GM23338 (cell line): ENCODE data around the gene FAAH. TPM values are rescaled to one million over a fixed set of nuclear protein-coding genes. Genes with fewer than 3 reads are reported as not detected.

ENCODE experiments used
- ATAC-seq: fragments of 200-7000 bp; cut with Tn5 transposase; 3 replicates; pipeline ENCODE4 v1.9.1; 2020
- DNase-seq: peaks from one replicate; pipeline ENCODE4 v3.0.0-alpha.2; 2015; ENCODE audit warnings: low spot score
- H2AFZ ChIP-seq: fragments of 200-600 bp; sonication (generic); 2 replicates; pipeline ENCODE4 v1.8.0; 2016; ENCODE audit warnings: antibody characterized with exemption, mild to moderate bottlenecking, moderate library complexity
- H3F3A ChIP-seq: fragments of 200-600 bp; sonication (generic); replicated peaks from 2 replicates; pipeline ENCODE4 v1.8.0; 2017; ENCODE audit warnings: antibody characterized with exemption, mixed run types, low read depth
- H3K27ac ChIP-seq: fragments of 200-600 bp; sonication (generic); 2 replicates; pipeline ENCODE4 v1.6.1; 2016; ENCODE audit warnings: low read depth
- H3K27me3 ChIP-seq: fragments of 200-600 bp; sonication (generic); 2 replicates; pipeline ENCODE4 v1.8.0; 2016; ENCODE audit warnings: mild to moderate bottlenecking, mixed run types, moderate library complexity; ENCODE audit not compliant: insufficient read depth
- H3K36me3 ChIP-seq: fragments of 200-600 bp; sonication (generic); 2 replicates; pipeline ENCODE4 v1.8.0; 2016; ENCODE audit warnings: mild to moderate bottlenecking; ENCODE audit not compliant: insufficient read depth
- H3K4me1 ChIP-seq: fragments of 200-600 bp; sonication (generic); 2 replicates; pipeline ENCODE4 v1.8.0; 2016; ENCODE audit warnings: mild to moderate bottlenecking, moderate library complexity; ENCODE audit not compliant: insufficient read depth
- H3K4me2 ChIP-seq: fragments of 200-600 bp; sonication (generic); 2 replicates; pipeline ENCODE4 v1.7.1; 2017; ENCODE audit warnings: mixed run types
- H3K4me3 ChIP-seq: fragments of 200-600 bp; sonication (generic); 2 replicates; pipeline ENCODE4 v1.6.1; 2016; ENCODE audit warnings: mixed run types
- H3K79me2 ChIP-seq: fragments of 200-600 bp; sonication (generic); replicated peaks from 2 replicates; pipeline ENCODE4 v1.8.0; 2017; ENCODE audit warnings: mild to moderate bottlenecking; ENCODE audit not compliant: insufficient read depth
- H3K9me2 ChIP-seq: fragments of 200-600 bp; sonication (generic); 2 replicates; pipeline ENCODE4 v1.8.0; 2017; ENCODE audit not compliant: insufficient read depth
- H4K20me1 ChIP-seq: fragments of 200-600 bp; sonication (generic); replicated peaks from 2 replicates; pipeline ENCODE4 v1.8.0; 2017; ENCODE audit warnings: mild to moderate bottlenecking; ENCODE audit not compliant: insufficient read depth
- H3K27ac Mint-ChIP-seq: 2 replicates; pipeline ENCODE4 v1.8.0; 2020; ENCODE audit warnings: inconsistent platforms, mild to moderate bottlenecking, moderate library complexity, mixed read lengths
- H3K27me3 Mint-ChIP-seq: 3 replicates; pipeline ENCODE4 v1.8.0; 2022; ENCODE audit warnings: low read depth, mild to moderate bottlenecking, moderate library complexity, mixed read lengths, inconsistent platforms; ENCODE audit not compliant: insufficient read depth, poor library complexity
- H3K36me3 Mint-ChIP-seq: 3 replicates; pipeline ENCODE4 v1.8.0; 2021; ENCODE audit warnings: low read depth, mild to moderate bottlenecking, inconsistent platforms, moderate library complexity, mixed read lengths
- H3K4me1 Mint-ChIP-seq: 3 replicates; pipeline ENCODE4 v1.8.0; 2020; ENCODE audit warnings: mild to moderate bottlenecking, inconsistent platforms, mixed read lengths
- H3K4me3 Mint-ChIP-seq: 3 replicates; pipeline ENCODE4 v1.8.0; 2021; ENCODE audit warnings: moderate library complexity, mild to moderate bottlenecking, inconsistent platforms, mixed read lengths
- H3K9me3 Mint-ChIP-seq: 3 replicates; pipeline ENCODE4 v1.8.0; 2020; ENCODE audit warnings: moderate library complexity, mild to moderate bottlenecking, inconsistent platforms, mixed read lengths
- POLR2AphosphoS5 ChIP-seq: IDR thresholded peaks from 2 replicates; pipeline ENCODE4 v1.6.1; 2016; ENCODE audit warnings: antibody characterized with exemption, low read depth
- STAT1 ChIP-seq: IDR thresholded peaks from one replicate; pipeline ENCODE4 v1.6.1; 2016; ENCODE audit warnings: antibody characterized with exemption; ENCODE audit not compliant: unreplicated experiment
- polyA plus RNA-seq: library from polyadenylated mRNA; unstranded; fragments of >200 nt; fragmentation: Nextera tagmentation; extraction: Ambion mirVana; gene quantifications from 2 replicates; pipeline ENCODE4 v1.2.1, GENCODE V29; 2016
- total RNA-seq: library from RNA; depleted of rRNA; stranded (reverse); fragments of >200 nt; shearing (Covaris generic); gene quantifications from 2 replicates; pipeline ENCODE4 v1.2.3, GENCODE V29; 2014
- TF ChIP-seq, protein P1 (sequence below): IDR thresholded peaks from 2 replicates; pipeline ENCODE4 v1.6.1; 2016; ENCODE audit warnings: antibody characterized with exemption
- TF ChIP-seq, protein P2 (sequence below), 2 experiments: fragments of 200-600 bp in 1 of 2; sonication (generic) in 1 of 2; conservative IDR thresholded peaks; 2 replicates each; pipeline versions ENCODE4 v1.5.1 to v1.6.1; 2016 to 2017; ENCODE audit warnings: antibody characterized with exemption in 2 of 2, low read depth in 2 of 2, mild to moderate bottlenecking in 2 of 2, moderate library complexity in 1 of 2
- TF ChIP-seq, protein P3 (sequence below): fragments of 250-450 bp; sonication (Bioruptor Pico); IDR thresholded peaks from 2 replicates; pipeline ENCODE4 v1.5.0; 2020; ENCODE audit warnings: mild to moderate bottlenecking, moderate library complexity

FAAH gene
- total and polyA plus RNA-seq, 2 experiments from 2014 or later, result 10.7 to 24.0 TPM

DNA sequence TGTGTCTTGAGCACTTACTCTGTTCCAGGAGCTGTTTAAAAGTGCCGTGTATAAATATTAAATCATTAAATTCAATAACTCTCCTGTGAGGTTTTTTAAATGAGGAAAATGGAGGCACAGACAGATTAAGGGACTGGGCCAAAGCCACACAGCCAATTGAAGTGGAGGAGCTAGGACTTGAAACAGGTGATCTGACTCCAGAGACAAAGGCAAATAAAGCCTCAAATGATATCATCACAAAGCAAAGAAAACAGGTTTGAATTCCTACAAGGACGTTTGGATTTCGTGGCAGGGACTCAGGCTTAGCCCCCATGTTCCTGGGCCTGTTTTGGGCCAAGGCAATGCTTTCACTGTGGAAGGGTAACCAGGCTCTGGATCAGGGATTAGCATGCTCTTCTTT is 50.3 kb downstream of the FAAH start:
- Histone ChIP-seq H3K79me2 (no peaks in the 10 kb centered on the region), H3K27ac (no peak overlapping the region), H3F3A (peaks cover 23% of the 10 kb centered on the region), H3K4me2 (no peak overlapping the region), H4K20me1 (no peaks in the 10 kb centered on the region; the same call in 1 of the 2 replicates), H3K27me3 (peaks cover 62% of the 10 kb centered on the region), H3K4me3 (no peak overlapping the region), H3K36me3 (no peaks in the 10 kb centered on the region), H2AFZ (no peak overlapping the region), H3K4me1 (peaks cover 32% of the 10 kb centered on the region), H3K9me2 (no peaks in the 10 kb centered on the region)
- Mint-ChIP-seq H3K4me3 (no peak overlapping the region), H3K27ac (no peak overlapping the region), H3K4me1 (peaks cover 27% of the 10 kb centered on the region), H3K9me3 (no peaks in the 10 kb centered on the region), H3K36me3 (no peaks in the 10 kb centered on the region; the same call in 2 of the 3 replicates), H3K27me3 (peaks cover 40% of the 10 kb centered on the region)
- no peak for DNase-seq
- no peak for TF ChIP-seq POLR2AphosphoS5
- TF ChIP-seq, protein P1, sequence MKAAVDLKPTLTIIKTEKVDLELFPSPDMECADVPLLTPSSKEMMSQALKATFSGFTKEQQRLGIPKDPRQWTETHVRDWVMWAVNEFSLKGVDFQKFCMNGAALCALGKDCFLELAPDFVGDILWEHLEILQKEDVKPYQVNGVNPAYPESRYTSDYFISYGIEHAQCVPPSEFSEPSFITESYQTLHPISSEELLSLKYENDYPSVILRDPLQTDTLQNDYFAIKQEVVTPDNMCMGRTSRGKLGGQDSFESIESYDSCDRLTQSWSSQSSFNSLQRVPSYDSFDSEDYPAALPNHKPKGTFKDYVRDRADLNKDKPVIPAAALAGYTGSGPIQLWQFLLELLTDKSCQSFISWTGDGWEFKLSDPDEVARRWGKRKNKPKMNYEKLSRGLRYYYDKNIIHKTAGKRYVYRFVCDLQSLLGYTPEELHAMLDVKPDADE, result no peak
- no peak for ATAC-seq

DNA sequence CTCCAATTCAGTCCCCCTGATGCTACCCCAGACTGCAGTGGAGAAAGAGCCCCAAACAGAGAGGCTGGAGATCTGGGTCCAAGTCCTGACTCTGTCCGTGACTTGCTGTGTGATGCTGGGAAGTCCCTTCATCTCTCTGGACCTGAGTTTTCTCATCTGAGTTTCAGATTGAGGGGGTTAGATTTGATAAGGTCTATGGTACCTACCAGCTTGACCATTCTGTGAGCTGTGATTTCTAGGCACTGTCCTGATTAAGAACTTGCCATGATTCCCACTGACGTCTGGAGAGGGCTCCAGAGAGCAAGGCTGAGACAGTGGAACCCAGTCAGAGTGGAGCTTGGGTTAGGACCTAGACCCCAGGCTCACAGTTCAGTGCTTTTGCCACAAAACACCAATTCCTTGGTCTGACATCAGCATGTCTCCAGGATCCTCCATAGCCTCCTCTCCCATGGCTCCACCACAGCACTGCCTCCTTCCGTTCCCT is 51.7 kb downstream of the FAAH start:
- no peak overlapping the region for H3K27ac Mint-ChIP-seq
- Histone ChIP-seq H3K27me3 (peaks cover 75% of the 10 kb centered on the region), H2AFZ (no peak overlapping the region), H3K27ac (no peak overlapping the region), H4K20me1 (peaks cover 5% of the 10 kb centered on the region; the same call in 1 of the 2 replicates), H3K4me3 (no peak overlapping the region), H3K9me2 (no peaks in the 10 kb centered on the region), H3F3A (peaks cover 28% of the 10 kb centered on the region), H3K4me1 (peaks cover 41% of the 10 kb centered on the region), H3K36me3 (no peaks in the 10 kb centered on the region), H3K79me2 (no peaks in the 10 kb centered on the region), H3K4me2 (no peak overlapping the region; the same call in 1 of the 2 replicates)
- no peaks in the 10 kb centered on the region; the same call in 2 of the 3 replicates for H3K36me3 Mint-ChIP-seq
- peaks cover 31% of the 10 kb centered on the region for H3K4me1 Mint-ChIP-seq
- H3K27me3 Mint-ChIP-seq, result peaks cover 52% of the 10 kb centered on the region
- no peaks in the 10 kb centered on the region for H3K9me3 Mint-ChIP-seq
- TF ChIP-seq, protein P2, sequence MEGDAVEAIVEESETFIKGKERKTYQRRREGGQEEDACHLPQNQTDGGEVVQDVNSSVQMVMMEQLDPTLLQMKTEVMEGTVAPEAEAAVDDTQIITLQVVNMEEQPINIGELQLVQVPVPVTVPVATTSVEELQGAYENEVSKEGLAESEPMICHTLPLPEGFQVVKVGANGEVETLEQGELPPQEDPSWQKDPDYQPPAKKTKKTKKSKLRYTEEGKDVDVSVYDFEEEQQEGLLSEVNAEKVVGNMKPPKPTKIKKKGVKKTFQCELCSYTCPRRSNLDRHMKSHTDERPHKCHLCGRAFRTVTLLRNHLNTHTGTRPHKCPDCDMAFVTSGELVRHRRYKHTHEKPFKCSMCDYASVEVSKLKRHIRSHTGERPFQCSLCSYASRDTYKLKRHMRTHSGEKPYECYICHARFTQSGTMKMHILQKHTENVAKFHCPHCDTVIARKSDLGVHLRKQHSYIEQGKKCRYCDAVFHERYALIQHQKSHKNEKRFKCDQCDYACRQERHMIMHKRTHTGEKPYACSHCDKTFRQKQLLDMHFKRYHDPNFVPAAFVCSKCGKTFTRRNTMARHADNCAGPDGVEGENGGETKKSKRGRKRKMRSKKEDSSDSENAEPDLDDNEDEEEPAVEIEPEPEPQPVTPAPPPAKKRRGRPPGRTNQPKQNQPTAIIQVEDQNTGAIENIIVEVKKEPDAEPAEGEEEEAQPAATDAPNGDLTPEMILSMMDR (conservative IDR thresholded peaks at IDR 0.05; ENCODE audit: low read depth in 2 of 2), result peak in 1 of 2 experiments; percentile 46; a peak in 2 of 4 replicates
- no peak for TF ChIP-seq STAT1
- no peak overlapping the region for H3K4me3 Mint-ChIP-seq
- DNase-seq, result no peak
- ATAC-seq, result no peak

DNA sequence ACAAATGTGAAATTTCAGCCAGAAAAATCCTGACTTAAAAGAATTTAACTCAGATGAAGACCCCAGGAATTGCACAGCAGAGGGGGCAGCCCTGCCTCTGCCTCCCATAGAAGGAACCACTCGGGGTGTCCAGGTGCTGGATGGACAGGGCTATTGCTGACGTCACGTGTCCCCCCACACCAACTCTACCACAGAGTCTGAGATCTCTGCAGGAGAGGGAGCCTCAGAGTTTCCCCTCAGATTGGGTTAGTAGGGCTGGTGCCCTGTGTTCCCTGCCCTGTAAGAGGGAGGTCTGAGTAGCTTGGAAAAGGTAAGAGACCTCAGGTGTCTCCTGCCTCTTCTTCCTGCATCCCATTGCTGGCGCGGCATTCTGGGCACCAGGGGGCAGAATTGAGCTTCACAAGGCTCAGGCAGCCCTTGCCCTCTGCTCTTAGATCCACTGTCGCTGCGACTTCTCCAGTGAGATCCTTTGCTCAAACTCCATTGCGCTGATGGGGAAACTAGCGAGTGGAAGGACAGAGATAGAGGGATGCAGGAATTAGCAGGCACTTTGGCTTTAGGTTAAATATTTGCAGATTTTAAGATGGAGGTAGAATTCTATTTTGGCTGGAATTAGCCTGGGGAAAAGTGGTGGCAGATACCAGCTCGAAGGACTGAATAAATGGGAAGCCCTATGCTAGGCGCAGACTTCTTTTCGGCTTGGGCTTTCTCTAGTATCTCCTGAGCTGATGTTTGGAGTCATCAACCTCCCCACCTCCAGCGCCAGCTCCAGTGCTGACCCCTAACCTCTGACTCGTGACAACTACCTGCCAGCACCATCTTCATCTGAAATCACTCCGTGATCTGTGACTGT is 52.8 kb downstream of the FAAH start:
- Histone ChIP-seq H3K4me2 (peak overlapping the region; percentile 96), H3K4me3 (peak overlapping the region; percentile 76), H3K36me3 (no peaks in the 10 kb centered on the region), H3K79me2 (no peaks in the 10 kb centered on the region), H2AFZ (0 out of 2 replicates have a peak overlapping the region, but pooled peaks have one; percentile 38), H4K20me1 (peaks cover 5% of the 10 kb centered on the region; the same call in 1 of the 2 replicates), H3K27ac (no peak overlapping the region), H3K27me3 (peaks cover 86% of the 10 kb centered on the region), H3F3A (peaks cover 28% of the 10 kb centered on the region), H3K4me1 (peaks cover 41% of the 10 kb centered on the region), H3K9me2 (no peaks in the 10 kb centered on the region)
- peaks cover 62% of the 10 kb centered on the region for H3K27me3 Mint-ChIP-seq
- no peaks in the 10 kb centered on the region; the same call in 2 of the 3 replicates for H3K36me3 Mint-ChIP-seq
- ATAC-seq, result peak; percentile 61
- DNase-seq, result peak; percentile 97
- H3K4me3 Mint-ChIP-seq, result peak overlapping the region; percentile 66
- no peak overlapping the region for H3K27ac Mint-ChIP-seq
- peaks cover 36% of the 10 kb centered on the region for H3K4me1 Mint-ChIP-seq
- H3K9me3 Mint-ChIP-seq, result no peaks in the 10 kb centered on the region
- TF ChIP-seq, protein P3, sequence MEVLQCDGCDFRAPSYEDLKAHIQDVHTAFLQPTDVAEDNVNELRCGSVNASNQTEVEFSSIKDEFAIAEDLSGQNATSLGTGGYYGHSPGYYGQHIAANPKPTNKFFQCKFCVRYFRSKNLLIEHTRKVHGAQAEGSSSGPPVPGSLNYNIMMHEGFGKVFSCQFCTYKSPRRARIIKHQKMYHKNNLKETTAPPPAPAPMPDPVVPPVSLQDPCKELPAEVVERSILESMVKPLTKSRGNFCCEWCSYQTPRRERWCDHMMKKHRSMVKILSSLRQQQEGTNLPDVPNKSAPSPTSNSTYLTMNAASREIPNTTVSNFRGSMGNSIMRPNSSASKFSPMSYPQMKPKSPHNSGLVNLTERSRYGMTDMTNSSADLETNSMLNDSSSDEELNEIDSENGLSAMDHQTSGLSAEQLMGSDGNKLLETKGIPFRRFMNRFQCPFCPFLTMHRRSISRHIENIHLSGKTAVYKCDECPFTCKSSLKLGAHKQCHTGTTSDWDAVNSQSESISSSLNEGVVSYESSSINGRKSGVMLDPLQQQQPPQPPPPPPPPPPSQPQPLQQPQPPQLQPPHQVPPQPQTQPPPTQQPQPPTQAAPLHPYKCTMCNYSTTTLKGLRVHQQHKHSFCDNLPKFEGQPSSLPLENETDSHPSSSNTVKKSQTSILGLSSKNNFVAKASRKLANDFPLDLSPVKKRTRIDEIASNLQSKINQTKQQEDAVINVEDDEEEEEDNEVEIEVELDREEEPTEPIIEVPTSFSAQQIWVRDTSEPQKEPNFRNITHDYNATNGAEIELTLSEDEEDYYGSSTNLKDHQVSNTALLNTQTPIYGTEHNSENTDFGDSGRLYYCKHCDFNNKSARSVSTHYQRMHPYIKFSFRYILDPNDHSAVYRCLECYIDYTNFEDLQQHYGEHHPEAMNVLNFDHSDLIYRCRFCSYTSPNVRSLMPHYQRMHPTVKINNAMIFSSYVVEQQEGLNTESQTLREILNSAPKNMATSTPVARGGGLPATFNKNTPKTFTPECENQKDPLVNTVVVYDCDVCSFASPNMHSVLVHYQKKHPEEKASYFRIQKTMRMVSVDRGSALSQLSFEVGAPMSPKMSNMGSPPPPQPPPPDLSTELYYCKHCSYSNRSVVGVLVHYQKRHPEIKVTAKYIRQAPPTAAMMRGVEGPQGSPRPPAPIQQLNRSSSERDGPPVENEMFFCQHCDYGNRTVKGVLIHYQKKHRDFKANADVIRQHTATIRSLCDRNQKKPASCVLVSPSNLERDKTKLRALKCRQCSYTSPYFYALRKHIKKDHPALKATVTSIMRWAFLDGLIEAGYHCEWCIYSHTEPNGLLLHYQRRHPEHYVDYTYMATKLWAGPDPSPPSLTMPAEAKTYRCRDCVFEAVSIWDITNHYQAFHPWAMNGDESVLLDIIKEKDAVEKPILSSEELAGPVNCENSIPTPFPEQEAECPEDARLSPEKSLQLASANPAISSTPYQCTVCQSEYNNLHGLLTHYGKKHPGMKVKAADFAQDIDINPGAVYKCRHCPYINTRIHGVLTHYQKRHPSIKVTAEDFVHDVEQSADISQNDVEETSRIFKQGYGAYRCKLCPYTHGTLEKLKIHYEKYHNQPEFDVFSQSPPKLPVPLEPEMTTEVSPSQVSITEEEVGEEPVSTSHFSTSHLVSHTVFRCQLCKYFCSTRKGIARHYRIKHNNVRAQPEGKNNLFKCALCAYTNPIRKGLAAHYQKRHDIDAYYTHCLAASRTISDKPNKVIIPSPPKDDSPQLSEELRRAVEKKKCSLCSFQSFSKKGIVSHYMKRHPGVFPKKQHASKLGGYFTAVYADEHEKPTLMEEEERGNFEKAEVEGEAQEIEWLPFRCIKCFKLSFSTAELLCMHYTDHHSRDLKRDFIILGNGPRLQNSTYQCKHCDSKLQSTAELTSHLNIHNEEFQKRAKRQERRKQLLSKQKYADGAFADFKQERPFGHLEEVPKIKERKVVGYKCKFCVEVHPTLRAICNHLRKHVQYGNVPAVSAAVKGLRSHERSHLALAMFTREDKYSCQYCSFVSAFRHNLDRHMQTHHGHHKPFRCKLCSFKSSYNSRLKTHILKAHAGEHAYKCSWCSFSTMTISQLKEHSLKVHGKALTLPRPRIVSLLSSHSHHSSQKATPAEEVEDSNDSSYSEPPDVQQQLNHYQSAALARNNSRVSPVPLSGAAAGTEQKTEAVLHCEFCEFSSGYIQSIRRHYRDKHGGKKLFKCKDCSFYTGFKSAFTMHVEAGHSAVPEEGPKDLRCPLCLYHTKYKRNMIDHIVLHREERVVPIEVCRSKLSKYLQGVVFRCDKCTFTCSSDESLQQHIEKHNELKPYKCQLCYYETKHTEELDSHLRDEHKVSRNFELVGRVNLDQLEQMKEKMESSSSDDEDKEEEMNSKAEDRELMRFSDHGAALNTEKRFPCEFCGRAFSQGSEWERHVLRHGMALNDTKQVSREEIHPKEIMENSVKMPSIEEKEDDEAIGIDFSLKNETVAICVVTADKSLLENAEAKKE (CRISPR knock-in tag), result peak; percentile 78
